GM19025 (cell line): ENCODE data around the gene DUSP19.

Source experiments
- ATAC-seq: cut with Tn5 transposase; IDR thresholded peaks from one replicate; pipeline ENCODE4 v1.9.1; 2021; ENCODE audit warnings: mild to moderate bottlenecking, low read depth, moderate library complexity; ENCODE audit not compliant: unreplicated experiment

DUSP19 gene

DNA sequence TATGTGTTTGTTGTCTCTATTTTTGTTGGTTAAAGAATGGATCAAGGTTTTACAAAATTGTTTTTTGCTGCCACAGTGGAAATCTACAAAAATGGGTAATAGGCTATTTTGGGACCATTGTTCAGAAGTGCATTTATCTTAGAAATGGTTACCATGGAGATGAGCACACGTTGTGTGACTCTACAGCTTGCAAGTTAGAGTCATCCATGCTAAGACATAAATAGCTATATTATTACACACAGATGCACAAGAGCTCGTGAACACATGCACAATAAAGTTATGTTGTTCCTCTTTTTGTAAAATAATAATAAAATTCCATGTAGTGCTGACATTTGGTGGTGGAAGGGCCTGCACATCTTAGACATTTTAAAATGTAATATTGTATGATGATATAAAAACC is 15.5 kb upstream of the DUSP19 start:
- no peak for ATAC-seq

DNA sequence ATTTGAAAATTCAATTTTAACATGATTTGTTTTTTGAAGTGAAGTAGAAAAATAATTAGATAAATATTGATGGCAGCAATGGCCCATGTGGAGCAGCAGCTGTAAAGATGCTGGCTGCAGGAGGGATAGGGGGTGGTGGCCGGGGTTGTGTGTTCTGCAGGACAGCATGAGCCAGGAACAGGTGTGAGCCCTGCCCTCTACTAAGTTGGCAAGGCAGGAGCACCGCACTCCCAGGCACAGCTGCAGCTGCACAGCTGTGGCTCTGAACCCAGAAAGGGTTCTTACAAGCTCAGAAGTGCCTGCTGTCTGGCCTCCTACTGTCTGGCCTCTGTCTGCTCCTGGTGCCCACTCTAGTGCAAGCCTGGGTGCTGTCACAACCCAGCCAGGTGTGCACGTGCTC is 10.0 kb upstream of the DUSP19 start:
- no peak for ATAC-seq

DNA sequence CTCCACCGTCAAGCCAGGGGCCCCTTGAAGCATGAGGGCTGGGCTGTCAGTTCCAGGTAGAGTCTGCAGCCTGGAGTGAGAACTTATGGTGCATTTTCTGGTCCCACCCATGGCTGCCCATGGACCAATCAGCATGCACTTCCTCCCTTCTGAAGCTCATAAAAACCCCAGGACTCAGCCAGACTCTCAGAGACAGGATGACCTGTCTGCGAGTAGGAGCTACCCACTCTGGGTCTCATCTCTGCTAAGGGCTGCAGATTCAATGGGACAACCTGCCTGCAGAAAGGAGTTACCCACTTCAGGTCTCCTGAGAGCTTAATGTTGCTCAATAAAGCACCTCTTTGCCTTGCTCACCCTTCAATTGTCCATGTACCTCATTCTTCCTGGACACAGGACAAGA is 9.4 kb upstream of the DUSP19 start:
- ATAC-seq: no peak

DNA sequence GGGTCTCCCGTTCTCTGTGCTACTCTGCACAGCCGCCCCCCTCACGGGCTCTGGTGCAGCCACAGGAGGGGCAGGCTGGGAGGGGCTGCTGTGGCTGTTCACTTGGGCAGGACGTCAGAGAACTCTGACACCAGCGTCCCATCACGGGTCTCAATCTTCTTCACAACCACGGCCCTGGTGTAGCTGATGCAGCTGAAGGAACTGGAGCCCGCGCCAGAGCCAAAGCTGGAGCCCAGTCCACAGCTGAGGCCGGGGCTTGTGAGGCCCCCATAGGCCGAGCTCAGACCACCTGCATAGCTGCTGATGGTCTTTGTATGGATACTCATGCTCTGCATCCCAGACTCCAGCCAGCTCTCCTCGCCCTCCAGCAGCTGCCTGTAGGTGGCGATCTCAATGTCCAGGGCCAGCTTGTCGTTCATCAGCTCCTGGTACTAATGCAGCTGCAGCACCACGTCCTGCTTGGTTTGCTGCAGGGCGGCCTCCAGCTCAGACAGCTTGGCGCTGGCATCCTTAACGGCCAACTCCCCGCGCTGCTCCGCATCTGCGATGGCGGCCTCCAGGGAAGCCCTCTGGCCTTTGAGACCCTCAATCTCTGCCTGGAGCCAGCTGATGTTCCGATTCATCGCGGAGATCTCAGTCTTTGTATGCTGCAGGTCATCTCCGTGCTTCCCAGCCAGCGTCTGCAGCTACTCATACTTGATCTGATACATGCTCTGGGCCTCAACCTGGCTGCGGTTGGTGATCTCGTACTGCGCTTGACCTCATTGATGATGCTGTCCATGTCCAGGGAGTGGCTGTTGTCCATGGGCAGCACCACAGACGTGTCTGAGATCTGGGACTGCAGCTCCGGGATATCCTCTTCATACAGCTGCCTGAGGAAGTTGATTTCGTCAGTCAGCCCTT is 7.4 kb upstream of the DUSP19 start:
- ATAC-seq: no peak

DNA sequence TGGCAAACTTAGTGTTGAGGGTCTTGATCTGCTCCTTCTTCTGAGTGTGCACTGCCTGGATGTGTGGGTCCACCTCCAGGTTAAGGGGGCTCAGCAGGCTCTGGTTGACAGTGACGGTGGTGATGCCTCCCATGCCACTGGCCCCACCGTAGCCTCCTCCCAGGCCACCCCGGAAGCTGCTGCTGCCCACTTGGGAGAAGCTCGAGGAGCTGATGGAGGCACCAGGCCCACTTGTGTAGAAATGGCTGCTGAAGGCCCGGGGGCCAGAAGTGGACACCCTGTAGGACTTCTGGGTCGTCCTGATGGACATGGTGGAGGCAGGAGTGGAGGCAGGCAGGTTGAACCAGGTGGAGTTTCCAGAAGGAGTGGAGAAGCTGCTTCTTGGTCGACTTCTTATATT is 6.4 kb upstream of the DUSP19 start:
- ATAC-seq: no peak

DNA sequence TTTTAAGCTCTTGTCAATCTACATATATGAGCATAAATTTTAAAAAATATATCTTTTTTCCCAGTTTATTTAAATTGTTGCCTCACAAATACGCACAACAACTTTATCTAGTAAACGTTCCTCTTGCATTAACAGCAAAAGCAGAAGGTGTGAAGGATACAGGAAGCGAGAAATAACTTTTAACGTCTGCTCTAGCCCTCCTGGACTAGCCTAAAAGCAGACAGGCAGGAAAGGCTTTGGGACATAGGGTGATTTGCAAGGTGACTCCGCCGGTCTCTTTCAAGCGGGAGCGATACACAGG is 434 bp upstream of the DUSP19 start:
- ATAC-seq: no peak

DNA sequence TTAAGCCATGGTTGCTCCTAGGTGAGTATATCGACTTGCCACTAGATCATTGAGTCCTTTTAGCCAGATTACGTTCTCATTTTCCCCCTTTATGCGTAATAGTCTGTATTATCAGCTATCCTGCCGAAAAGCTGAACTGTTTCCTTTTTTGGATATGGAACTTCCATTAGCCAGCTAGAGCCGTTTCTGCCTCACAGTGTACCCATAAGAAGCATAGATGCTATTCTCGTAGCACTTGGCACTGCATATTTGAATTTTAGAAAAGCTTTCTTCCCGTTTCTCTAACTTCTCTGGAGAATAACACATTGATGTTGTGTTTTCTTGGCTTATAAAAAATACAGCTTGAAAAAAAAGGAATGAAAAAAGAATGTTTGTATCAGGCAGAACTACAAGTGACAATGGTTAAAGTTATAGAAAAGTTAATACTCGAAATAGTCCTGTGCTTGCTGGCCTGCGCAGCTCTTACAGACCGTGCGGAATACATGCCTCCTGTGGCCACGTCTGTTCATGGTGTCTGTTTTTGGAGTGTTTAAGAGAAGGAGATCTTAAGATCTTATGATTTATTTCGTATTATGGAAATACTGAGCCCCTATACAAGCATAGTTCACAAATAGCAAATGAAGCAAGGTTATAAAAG is 710 bp downstream of the DUSP19 start:
- ATAC-seq: peak; percentile 12

DNA sequence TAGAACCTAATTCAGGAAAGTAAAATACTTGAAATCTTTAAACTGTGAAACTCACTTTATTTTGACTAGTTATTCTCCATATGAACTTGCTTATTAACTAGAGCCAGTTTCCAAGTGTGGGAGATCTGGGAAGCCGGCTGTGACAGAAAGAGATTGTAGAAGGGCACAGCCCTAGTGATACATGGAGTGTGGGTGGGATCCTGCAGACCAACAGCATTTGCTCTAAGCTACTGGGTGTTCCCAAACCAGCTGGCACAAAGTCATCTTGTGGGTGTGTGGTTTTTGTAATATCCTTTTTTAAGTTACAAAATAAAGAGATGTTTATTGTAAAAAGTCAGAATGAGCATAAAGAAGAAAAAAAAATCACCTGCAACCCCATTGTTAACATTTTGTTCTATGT is 3.4 kb downstream of the DUSP19 start:
- ATAC-seq: no peak

DNA sequence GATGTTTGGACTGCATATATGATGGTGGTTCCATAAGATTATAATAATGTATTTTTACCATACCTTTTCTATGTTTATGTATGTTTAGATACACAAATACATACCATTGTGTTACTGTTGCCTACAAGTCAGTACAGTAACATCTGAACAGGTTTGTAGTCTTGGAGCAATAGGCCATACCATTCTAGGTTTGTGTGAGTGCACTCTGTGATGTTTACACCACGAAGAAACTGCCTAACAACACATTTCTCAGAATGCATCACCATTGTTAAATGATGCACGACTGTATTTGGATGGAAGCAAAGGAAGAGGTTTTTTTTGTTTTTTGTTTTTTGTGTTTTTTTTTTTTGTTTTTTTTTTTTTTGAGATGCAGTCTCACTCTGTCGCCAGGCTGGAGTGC is 9.5 kb downstream of the DUSP19 start:
- no peak for ATAC-seq

DNA sequence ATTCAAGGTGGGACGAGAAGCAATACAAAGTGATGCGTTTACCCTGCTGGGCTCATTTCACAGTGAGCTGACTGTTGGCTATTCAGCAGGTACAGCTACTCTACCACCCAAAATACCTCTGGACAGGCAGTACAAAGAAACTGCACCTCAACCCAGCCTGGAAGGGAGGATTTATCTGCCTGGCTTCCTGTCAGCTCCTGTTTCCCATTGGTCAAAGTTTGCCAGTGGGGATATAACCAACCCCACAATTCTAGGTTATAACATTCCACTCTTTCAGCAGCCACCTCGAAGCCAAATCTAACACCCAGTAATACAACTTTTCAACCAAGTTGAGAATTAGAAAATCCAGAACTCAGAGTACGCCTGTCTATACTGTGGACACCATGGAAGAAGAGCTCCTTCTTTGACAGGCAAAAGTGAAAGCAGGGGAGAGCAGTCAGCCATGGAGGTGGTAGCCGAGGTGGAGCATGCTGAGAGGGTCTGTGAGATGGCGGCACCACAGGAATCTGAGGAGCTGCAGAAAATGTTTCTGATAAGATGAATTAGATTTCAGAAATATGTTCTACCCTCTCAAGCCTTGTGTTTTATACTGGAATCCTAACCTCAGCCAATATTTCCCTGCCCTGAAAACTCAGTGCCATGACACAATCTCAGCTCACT is 10.8 kb downstream of the DUSP19 start:
- peak; percentile 76 for ATAC-seq

DNA sequence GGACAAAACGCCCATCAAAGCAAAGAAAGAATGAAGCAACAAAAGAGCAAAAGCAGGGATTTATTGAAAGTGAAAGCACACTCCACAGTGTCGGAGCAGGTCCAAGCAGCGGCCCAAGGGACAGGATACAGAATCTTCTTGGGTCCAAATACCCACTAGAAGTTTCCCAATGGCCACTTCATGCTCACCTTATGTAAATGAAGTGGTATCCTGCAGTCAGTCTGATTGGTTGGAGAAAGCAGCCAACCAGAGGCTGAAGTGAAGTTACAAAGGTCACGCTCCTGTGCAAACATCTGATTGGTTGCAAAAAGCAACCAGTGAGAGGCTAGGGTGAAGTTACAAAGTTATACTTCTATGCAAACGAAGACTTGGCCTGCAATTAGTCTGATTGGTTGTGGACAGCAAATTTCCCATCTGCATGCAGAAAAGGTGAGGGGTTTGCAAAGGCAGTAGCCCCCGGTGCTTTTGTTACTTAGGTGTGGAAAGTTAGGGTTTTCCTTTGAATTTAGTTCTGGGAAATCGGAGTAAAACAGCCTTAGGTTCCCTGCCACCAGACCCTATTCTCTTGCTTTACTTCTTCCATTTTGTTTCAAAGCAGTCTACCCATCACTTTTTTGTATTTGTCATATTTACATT is 12.9 kb downstream of the DUSP19 start:
- no peak for ATAC-seq

DNA sequence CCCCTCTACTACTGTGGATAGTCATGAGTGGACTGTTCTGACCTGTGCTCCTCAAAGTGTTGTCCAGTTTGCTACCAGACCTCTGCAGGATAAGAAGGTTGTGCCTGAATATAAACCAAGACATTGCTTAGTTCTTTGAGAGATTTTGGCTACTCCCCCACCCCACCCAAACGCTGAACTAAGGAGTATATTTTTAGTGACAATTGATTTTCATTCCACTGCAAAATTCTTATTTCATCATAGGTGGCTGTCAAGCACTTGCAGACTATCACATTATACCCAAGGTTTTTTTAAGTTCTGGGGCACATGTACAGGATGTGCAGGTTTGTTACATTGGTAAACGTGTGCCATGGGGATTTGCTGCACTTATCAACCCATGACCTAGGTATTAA is 13.4 kb downstream of the DUSP19 start:
- ATAC-seq: no peak

DNA sequence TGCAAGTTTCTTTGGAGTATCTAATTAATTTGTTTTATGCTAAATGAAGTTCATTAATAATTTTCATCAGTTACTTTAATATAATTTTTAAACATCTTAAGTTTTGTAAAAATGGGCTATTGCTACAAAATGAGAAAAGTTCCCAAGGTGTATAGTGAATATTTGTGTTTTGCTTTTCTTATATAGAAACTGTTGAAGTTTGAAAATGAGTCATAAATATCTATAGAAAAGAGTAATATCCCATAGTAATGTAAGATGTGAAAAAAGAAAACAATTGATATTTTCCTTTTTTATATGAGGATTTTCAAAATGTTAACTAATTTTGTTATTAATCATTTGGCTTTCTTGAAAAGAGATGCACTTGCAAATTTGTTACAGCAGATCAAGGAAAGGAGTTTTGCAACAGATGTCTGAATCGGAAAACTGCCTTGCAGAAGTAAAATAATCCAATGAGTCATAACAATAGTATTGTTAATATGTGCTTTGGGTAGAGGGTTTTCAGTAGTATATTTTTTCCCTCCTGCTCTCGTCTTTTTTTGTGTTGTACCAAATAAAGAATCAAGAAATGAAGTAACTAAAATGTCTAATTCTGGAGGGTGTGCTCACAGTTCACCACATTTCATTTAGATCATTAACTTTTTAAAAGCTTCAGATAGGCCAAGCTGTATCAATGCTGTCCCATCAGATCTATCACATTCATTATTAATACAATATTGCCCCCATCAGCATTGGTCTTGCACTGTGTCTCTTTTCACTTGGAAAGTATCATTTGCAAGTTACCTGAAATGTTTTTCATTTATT is 15.5 kb downstream of the DUSP19 start:
- peak; percentile 74 for ATAC-seq

DNA sequence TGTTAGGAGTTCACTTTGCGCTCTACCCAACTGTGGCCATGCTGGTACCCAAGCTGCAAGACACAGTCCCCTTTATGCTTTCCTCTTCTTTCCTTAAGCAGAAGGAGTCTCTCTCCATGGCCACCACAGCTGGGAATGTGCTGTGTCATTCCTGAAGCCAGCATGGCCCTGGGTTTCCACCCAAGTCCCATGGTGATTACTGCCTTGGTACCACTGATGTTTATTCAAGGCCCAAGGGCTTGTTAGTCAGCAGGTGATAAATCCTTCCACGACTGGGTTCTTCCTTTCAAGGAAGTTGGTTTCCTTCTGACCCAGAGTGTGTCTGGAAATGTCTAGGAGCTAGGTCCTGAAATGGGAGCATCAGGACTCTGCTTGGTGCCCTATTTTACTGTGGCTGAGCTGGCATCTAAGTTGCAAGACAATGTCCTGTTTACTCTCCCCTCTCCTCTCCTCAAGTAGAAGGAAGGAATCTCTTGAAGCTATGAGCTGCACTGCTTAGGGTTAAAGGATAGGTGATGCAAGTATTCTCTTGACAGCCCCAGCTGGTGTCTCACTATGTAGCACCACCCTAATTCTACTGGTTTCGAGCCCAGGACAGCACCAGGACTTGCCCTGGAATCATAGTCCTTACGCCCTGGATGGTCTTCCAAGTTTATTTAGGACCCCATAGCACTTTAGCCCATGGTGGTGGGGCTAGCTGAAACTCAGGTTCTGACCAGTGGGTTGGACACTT is 27.0 kb downstream of the DUSP19 start:
- ATAC-seq: no peak

DNA sequence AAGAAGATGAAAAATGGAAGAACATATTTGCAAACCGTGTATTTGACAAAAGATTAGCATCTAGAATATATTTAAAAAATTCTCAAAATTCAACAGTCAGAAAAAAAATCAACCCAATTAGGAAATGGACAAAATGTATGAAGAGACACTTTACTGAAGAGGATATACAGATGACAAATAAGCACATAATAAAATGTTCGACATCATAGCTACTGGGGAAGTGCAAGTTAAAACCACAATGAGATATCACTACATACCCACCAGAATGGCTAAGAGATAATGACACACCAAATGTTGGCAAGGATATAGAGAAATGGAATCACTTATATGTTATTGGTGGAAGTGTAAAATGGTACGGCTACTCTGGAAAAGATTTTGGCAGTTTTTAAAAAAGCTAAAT is 34.0 kb downstream of the DUSP19 start:
- ATAC-seq: no peak

DNA sequence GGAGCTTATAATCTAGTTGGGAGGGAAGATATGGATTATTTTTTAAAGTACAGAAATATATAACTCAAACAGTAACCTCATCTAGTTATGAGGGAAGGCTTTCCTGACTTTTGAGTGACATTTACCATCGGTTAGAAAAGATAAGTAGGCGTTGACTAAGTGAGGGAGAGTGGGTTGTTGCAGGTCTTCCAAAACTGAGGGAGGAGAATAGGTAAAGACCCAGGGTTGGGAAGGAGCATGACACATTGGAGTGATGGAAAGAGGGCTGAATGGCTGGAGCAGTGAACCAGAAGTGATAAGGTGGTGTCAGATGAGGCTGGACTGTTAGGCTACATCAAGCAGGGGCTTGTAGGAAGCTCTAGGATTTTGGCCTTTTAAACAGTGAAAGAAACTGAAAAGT is 35.1 kb downstream of the DUSP19 start:
- ATAC-seq: no peak

DNA sequence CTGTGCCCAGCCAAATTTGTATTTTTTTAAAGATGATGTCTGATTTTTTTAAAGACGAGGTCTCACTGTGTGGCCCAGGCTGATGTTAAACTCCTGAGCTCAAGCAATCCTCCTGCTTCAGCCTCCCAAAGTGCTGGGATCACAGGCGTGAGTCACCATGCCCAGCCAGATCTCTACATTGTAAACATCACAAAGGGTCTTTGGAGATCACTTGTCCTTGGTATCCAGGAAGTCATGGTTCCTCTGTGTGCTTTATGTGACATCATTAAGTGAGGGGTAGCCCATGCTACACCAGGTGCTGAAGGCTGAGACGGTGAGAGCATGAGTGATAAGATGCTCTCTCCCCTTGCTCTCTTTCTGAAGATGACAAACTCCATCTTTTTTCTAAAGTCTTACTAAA is 38.7 kb downstream of the DUSP19 start:
- no peak for ATAC-seq

DNA sequence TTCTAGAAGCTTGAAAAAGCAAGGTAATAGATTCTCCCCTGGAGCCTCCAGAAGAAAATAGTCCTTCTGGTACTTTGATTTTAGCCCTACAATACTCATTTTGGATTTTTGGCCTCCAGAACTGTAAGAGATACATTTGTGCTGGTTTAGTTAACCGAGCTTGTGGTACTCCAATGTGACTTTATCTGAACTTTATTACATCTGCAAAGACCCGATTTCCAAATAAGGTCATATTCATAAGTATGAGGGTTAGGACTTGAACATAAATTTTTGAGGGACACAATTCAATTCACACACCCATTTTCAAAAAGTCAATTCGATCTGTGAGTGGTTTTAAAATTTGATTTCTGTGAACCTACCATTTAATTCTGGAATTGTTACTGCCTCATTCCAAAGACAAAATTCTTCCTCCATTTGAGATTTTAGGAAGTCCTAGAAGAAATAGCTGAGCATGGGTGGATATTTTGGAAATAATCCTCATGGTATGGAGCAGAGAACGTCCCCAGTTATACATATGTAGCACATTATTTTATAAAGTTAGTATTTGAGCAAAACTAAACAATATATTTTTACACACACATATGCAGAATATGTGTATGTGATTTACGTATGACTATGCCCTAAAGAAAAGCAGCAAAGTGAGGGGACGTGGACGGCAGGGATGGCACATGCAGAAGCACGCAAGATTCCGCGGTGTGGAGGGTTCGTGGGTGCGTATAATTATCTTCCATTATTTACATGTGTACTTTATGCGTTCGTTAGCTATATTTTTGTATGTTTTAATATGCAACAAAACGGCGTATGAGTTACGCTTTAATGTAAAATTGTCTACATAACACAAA is 44.8 kb downstream of the DUSP19 start:
- ATAC-seq: no peak

DNA sequence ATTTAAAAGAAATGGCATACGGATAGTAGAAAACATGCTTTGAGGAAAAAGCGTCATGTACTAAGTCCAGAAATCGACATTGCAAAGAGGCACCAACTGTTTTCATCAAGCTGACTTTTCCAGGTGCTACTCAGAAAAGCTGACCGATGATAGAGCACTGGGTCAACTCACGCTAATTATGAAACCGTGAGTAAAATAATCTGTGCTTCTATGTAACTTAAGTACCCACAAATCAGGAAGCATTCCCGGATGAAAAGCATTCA is 45.3 kb downstream of the DUSP19 start:
- ATAC-seq: peak; percentile 30
